GM12864 (cell line): ENCODE results near the gene RIC8A.
"Not testable (repeated sequence)": the region's sequence is repeated elsewhere in the genome, so short reads cannot be mapped to it uniquely, and the experiment has no call there.

Experiments used
- DNase-seq: peaks from one replicate; pipeline ENCODE4 v3.0.0-alpha.2; 2011; ENCODE audit warnings: low read depth
- H3K4me3 ChIP-seq: 2 replicates; pipeline ENCODE4 v1.5.1; 2011; ENCODE audit warnings: mild to moderate bottlenecking, low read depth, low read length, control low read depth
- CTCF ChIP-seq: IDR thresholded peaks from 2 replicates; pipeline ENCODE4 v1.5.1; 2011; ENCODE audit warnings: low read depth, mild to moderate bottlenecking, moderate library complexity, low read length, control low read depth, inconsistent platforms; ENCODE audit errors: missing control alignments

Gene RIC8A

GRCh38 chr11:230431-230830 lies 22.9 kb downstream of the RIC8A start:
- no peak for TF ChIP-seq CTCF
- no peak overlapping the region for H3K4me3 ChIP-seq
- no peak for DNase-seq

GRCh38 chr11:232783-233565 lies 25.5 kb downstream of the RIC8A start:
- DNase-seq = no peak
- H3K4me3 ChIP-seq = no peak overlapping the region
- no peak for TF ChIP-seq CTCF

GRCh38 chr11:235180-235579 lies 27.7 kb downstream of the RIC8A start:
- no peak for TF ChIP-seq CTCF
- no peak for DNase-seq
- peak overlapping the region; percentile 85 for H3K4me3 ChIP-seq

- no peak for DNase-seq
- no peak for TF ChIP-seq CTCF
- H3K4me3 ChIP-seq = peak overlapping the region; percentile 85
These were observed 28.1 kb downstream of the RIC8A start for GRCh38 chr11:235609-235996.

GRCh38 chr11:235997-236773 lies 28.7 kb downstream of the RIC8A start, which contains the start of gene SIRT3:
Gene SIRT3, minus strand, starts transcription at chr11:236342. Its CDS starts 14 bp downstream, at chr11:236328.
- TF ChIP-seq CTCF = no peak
- no peak for DNase-seq
- H3K4me3 ChIP-seq = peak within 1 kb of the TSS; percentile 92

- H3K4me3 ChIP-seq = peak within 1 kb of the TSS; percentile 92
- TF ChIP-seq CTCF = no peak
- peak; percentile 52 for DNase-seq
These were observed 29.6 kb downstream of the RIC8A start, which contains the start of gene PSMD13 for GRCh38 chr11:236774-237767. Gene PSMD13, plus strand, starts transcription at chr11:236976. Its CDS starts 74 bp downstream, at chr11:237050.

GRCh38 chr11:238346-238745 lies 30.8 kb downstream of the RIC8A start:
- H3K4me3 ChIP-seq = peak overlapping the region; percentile 92; the same call in 1 of the 2 replicates

More at GRCh38 chr11:238346-238745, 30.8 kb downstream of the RIC8A start:
- DNase-seq = not testable (repeated sequence)
